ENCODE data around the gene TMC8. TPM values are rescaled to one million over a fixed set of nuclear protein-coding genes. Genes with fewer than 3 reads are reported as not detected.
A peak's percentile ranks its signal among the peaks of the same experiment; 100 is the strongest.
"Not testable (repeated sequence)": the region's sequence is repeated elsewhere in the genome, so short reads cannot be mapped to it uniquely, and the experiment has no call there.

The TMC8 gene, protein sequence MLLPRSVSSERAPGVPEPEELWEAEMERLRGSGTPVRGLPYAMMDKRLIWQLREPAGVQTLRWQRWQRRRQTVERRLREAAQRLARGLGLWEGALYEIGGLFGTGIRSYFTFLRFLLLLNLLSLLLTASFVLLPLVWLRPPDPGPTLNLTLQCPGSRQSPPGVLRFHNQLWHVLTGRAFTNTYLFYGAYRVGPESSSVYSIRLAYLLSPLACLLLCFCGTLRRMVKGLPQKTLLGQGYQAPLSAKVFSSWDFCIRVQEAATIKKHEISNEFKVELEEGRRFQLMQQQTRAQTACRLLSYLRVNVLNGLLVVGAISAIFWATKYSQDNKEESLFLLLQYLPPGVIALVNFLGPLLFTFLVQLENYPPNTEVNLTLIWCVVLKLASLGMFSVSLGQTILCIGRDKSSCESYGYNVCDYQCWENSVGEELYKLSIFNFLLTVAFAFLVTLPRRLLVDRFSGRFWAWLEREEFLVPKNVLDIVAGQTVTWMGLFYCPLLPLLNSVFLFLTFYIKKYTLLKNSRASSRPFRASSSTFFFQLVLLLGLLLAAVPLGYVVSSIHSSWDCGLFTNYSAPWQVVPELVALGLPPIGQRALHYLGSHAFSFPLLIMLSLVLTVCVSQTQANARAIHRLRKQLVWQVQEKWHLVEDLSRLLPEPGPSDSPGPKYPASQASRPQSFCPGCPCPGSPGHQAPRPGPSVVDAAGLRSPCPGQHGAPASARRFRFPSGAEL
- 0.28 and 0.30 TPM in 2 replicates for total RNA-seq (2014; rRNA removed; shearing (Covaris generic))

DNA sequence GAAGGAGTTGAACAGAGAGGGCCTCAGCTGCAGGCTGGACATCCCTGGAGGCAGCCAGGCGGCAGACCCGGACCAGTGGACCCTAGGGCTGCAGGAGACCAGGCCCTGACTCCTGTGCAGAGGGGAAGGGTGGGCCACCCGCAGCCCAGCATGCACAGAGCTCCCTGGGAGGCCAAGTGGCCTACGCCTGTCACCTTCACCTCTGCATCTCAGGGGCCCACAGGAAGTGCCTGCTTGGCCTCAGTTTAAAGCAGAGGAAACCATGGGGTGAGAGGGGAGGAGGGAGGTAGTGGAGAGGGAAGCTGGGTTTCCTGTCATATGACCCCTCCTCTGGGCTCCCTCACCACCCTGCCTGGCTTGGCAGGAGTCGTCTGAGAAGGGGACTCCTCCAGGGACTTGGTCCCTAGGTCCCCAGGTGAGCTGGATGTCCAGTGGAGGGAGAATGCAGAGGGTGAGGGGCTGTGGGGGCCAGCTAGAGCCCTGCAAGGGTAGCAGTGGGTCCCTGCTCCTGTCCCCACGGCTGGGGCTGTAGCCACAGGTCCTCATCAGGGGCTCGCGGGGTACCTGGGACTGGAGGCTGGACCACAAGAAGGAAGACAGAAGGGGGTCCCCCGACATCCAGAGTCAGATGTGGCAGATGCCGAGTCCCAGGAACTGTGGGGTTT, at the start of gene TMC8:
TMC8 (plus strand) TSS at position 335 of the 665 bp plus-strand sequence. CDS start 818 bp downstream, outside the sequence.
- Histone ChIP-seq H3K36me3 (no peaks in the 10 kb centered on the region), H3K9me3 (replicated peaks) (no peaks in the 10 kb centered on the region), H3K27ac (no peak within 1 kb of the TSS), H3K27me3 (no peaks in the 10 kb centered on the region), H3K4me3 (no peak within 1 kb of the TSS), H3K4me1 (peaks cover 23% of the 10 kb centered on the region)
- peak; percentile 45 to 54 for DNase-seq

DNA sequence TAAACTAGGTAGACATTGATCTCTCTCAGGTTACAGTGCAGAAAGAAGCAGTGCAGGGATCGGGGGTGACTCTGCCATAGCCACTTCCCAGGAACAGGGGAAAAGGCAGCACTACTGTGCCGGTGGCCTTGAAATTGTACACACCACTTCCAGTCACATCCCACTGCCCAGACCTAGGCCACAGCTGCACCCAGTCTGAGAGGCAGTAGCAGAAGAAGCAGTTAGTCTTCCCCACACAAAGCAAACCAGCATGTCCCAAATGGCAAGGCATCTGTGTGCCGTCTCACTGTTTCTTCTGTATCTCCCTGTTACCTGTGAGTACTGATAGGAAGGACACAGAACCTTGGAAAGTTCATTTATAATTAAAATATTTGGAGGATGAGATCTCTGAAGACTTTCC, 49.0 kb upstream of the TMC8 start:
- Histone ChIP-seq H3K27ac (no peak overlapping the region), H3K36me3 (peaks cover 20% of the 10 kb centered on the region), H3K27me3 (no peaks in the 10 kb centered on the region), H3K4me3 (no peak overlapping the region), H3K9me3 (replicated peaks) (no peaks in the 10 kb centered on the region), H3K4me1 (no peaks in the 10 kb centered on the region)
- DNase-seq: no peak

DNA sequence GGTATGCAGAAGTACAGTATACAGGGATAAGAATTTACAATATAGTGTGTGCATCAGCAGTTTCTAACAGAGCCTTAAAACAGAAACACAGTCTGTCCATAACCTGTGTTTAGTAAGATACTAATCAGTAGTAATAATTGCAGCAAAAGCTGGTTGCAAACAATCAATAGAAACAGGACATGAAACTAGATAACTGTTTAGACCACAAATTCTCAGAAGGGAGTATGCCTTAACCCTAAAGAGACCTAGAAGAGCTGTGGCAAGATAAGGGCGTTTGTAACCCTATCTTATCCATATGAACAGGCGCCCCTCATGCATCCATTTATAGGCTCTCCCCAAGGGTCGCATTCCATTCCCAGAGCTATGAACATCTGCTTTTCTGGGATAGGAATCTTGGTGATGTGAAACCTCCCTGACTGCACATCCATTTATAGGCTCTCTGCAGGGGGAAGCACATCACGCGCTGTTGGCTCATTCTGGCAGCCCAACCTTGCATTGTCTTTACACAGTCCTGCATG, 48.2 kb upstream of the TMC8 start:
- not testable (repeated sequence) for H3K4me1 ChIP-seq; DNase-seq; H3K9me3 ChIP-seq (replicated peaks); H3K27me3 ChIP-seq; H3K27ac ChIP-seq; H3K4me3 ChIP-seq
- peaks cover 25% of the 10 kb centered on the region for H3K36me3 ChIP-seq

DNA sequence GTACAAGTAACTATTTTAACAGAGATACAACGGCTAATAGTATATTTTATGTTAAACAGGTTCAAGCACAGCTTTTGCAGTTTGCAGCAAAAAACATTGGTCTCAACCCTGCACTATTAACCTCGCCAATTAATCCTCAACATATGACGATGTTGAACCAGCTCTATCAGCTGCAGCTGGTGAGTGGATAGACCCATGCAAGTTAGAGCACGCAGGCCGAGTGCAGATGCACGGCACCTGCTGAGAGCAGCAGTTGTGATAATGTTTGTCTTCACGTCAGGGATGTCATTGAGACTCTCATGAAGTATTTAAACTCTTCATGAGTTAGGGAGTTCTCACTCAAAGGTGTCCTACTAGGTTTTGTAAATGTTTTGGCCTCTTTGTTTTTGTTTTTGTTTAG, 47.6 kb upstream of the TMC8 start:
- no peak overlapping the region for H3K27ac ChIP-seq
- H3K27me3 ChIP-seq: no peaks in the 10 kb centered on the region
- peaks cover 29% of the 10 kb centered on the region for H3K36me3 ChIP-seq
- H3K4me3 ChIP-seq: no peak overlapping the region
- H3K4me1 ChIP-seq: no peaks in the 10 kb centered on the region
- H3K9me3 ChIP-seq (replicated peaks): no peaks in the 10 kb centered on the region
- DNase-seq: no peak

DNA sequence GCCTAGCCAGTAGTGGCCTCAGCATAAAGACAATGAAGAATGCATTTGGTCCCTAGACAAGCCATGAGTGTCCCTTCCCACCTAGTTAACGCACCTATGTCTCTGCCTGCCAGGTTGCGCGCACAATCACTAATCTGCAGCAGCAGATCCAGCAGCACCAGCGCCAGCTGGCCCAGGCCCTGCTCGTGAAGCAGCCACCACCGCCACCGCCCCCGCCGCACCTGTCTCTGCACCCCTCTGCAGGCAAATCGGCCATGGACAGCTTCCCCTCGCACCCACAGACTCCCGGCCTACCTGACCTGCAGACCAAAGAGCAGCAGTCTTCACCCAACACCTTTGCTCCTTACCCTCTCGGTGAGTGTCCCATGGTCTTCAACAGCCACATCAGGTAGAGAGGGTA, 43.8 kb upstream of the TMC8 start:
- no peaks in the 10 kb centered on the region for H3K9me3 ChIP-seq (replicated peaks)
- H3K27ac ChIP-seq: no peak overlapping the region
- no peaks in the 10 kb centered on the region for H3K27me3 ChIP-seq
- H3K36me3 ChIP-seq: peaks cover 24% of the 10 kb centered on the region
- no peak for DNase-seq
- no peaks in the 10 kb centered on the region for H3K4me1 ChIP-seq
- no peak overlapping the region for H3K4me3 ChIP-seq

DNA sequence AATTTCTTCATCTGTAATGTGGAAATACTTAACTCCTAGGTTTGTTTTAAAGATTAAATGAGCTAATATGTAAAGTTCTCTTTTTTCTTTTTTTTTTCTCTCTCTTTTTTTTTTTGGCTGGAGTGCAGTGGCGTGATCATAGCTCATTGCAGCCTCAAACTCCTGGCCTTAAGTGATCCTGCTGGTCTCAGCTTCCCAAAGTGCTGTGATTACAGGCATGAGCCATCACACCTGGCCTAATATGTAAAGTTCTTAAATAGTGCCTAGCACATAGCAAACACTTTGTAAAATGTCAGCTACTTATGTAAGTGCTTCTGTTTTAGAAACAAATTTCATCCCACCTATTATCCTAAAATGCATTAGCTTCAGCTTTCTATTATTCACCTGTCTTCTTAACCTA, 42.0 kb upstream of the TMC8 start:
- no peak overlapping the region for H3K4me3 ChIP-seq
- no peak for DNase-seq
- H3K27ac ChIP-seq: no peak overlapping the region
- H3K9me3 ChIP-seq (replicated peaks): no peaks in the 10 kb centered on the region
- peaks cover 39% of the 10 kb centered on the region for H3K36me3 ChIP-seq
- no peaks in the 10 kb centered on the region for H3K27me3 ChIP-seq
- H3K4me1 ChIP-seq: no peaks in the 10 kb centered on the region

DNA sequence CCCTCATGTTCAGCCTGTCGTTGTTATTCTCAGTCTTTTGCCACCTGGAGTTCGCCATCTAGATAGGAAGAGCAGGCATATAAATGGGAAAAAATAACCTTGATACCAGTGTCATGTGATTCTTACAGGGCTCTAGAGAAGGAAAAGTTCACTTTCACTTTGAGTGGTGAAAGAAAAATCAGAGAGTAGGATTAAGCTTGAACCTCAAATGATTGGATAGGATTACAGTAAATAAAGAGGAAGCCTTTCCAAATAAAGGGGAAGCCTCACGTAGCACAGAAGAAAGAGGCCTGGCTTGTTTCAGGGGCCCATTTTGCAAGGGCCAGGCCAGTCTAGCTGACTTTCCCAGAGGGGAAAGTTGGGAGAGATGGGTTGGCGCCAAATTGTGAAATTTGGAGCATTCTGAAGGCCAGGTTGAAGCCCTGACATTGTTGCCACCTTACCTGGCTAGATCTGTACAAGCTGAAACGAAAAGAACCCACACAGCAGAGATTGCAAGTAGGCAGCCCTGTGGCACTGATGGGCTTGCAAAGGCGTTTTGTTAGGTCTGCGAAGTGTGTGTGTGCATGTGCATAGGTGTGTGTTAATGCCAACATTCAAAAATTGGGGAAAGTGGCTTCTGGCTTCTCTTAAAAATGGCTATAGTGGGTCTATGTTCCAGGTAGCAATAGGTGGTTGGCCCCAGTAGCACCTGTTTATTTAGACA, 40.8 kb upstream of the TMC8 start:
- no peak overlapping the region for H3K4me3 ChIP-seq
- no peaks in the 10 kb centered on the region for H3K9me3 ChIP-seq (replicated peaks)
- no peak for DNase-seq
- H3K36me3 ChIP-seq: peaks cover 49% of the 10 kb centered on the region
- no peaks in the 10 kb centered on the region for H3K4me1 ChIP-seq
- no peaks in the 10 kb centered on the region for H3K27me3 ChIP-seq
- no peak overlapping the region for H3K27ac ChIP-seq

DNA sequence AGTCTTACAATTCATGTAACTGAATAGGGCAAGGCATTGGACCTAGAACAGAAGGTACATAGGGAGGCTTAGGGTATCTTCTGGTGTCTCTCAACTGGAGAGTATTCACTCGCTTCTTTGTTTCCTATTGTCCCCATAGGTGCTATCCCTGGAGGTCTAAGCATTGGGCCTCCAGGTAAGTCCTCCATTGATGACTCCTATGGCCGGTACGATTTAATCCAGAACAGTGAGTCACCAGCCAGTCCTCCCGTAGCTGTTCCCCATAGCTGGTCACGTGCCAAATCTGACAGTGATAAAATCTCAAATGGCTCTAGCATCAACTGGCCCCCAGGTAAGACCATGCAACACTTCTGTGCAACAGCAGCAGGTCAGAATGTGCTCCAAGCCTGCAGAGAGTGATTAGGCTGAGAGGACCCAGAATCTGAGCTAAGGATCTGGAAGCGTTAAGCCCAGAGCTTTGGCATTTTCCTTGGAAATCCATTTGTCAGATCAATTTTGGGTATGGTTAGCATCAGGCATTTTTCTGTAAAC, 37.7 kb upstream of the TMC8 start:
- no peaks in the 10 kb centered on the region for H3K4me1 ChIP-seq
- no peak overlapping the region for H3K27ac ChIP-seq
- no peak for DNase-seq
- H3K27me3 ChIP-seq: no peaks in the 10 kb centered on the region
- H3K9me3 ChIP-seq (replicated peaks): no peaks in the 10 kb centered on the region
- H3K4me3 ChIP-seq: no peak overlapping the region
- peaks cover 45% of the 10 kb centered on the region for H3K36me3 ChIP-seq

DNA sequence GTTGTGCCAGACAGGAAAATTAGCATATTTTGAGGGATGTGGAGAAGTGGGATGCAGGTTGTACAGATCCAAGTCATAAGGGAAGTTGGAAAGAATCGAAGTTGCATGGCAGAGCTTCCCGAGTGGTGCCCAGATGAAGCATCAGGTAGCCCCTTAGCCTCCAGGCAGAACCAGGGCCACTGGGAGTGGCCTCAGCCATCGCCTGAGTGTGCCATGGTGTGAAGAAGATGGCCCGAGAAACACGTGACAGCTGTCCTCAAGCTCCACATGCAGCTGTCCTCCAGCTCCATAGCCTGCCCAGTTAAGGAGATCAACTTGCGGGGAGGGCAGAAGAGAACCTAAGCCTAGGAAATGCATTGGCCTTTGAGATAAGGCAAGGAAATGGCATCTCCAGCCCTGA, 35.5 kb upstream of the TMC8 start:
- H3K4me1 ChIP-seq: no peaks in the 10 kb centered on the region
- no peak overlapping the region for H3K4me3 ChIP-seq
- peak in 1 of 2 experiments; percentile 40 for DNase-seq
- H3K27ac ChIP-seq: no peak overlapping the region
- H3K27me3 ChIP-seq: no peaks in the 10 kb centered on the region
- peaks cover 60% of the 10 kb centered on the region for H3K36me3 ChIP-seq
- no peaks in the 10 kb centered on the region for H3K9me3 ChIP-seq (replicated peaks)

DNA sequence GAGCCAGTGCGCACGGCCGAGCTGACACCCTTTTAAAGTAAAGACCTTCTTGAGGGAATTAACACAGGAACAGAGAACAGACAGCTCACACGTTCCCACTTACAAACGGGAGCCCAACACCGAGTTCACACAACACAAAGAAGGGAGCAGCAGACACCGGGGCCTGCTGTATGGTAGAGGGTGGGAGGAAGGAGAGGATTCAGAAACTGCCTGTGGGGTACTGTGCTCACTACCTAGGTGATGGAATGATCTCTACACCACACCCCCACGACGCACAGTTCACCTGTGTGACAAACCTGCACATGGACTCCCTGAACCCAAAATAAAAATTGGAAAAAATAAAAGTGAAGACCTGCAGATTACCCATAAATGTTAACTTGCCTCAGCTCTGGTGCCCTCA, 34.5 kb upstream of the TMC8 start:
- H3K4me3 ChIP-seq: no peak overlapping the region
- no peaks in the 10 kb centered on the region for H3K4me1 ChIP-seq
- no peak for DNase-seq
- 0 out of 2 replicates have a peak, but pooled peaks cover 2% of the 10 kb centered on the region for H3K9me3 ChIP-seq (replicated peaks)
- no peaks in the 10 kb centered on the region for H3K27me3 ChIP-seq
- peaks cover 63% of the 10 kb centered on the region for H3K36me3 ChIP-seq
- H3K27ac ChIP-seq: no peak overlapping the region

DNA sequence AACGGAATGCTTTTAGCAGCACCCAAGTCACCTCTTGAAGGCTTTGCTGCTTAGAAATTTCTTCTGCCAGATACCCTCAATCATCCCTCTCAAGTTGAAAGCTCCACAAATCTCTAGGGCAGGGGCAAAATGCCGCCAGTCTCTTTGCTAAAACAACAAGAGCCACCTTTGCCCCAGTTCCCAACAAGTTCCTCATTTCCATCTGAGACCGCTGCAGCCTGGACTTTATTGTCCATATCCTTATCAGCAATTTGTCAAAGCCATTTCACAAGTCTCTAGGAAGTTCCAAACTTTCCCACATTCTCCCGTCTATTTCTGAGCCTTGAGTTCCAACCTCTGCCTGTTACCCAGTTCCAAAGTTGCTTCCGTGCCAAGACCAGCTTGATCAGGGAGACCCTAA, 29.5 kb upstream of the TMC8 start:
- 0 out of 2 replicates have a peak, but pooled peaks cover 5% of the 10 kb centered on the region for H3K9me3 ChIP-seq (replicated peaks)
- H3K4me3 ChIP-seq: no peak overlapping the region
- no peak overlapping the region for H3K27ac ChIP-seq
- H3K4me1 ChIP-seq: 0 out of 2 replicates have a peak, but pooled peaks cover 2% of the 10 kb centered on the region
- DNase-seq: no peak
- H3K36me3 ChIP-seq: peaks cover 40% of the 10 kb centered on the region
- no peaks in the 10 kb centered on the region for H3K27me3 ChIP-seq

DNA sequence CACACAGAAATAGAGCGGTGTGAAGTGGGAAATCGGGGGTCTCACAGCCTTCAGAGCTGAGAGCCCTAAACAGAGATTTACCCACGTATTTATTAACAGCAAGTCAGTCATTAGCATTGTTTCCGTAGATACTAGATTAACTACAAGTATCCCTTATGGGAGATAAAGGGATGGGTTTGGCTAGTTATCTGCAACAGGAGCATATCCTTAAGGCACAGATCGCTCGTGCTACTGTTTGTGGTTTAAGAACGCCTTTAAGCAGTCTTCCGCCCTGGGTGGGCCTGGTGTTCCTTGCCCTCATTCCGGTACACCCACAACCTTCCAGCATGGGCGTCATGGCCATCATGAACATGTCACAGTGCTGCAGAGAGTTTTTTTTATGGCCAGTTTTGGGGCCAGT, 29.0 kb upstream of the TMC8 start:
- 0 out of 2 replicates have a peak, but pooled peaks cover 2% of the 10 kb centered on the region for H3K4me1 ChIP-seq
- no peaks in the 10 kb centered on the region for H3K27me3 ChIP-seq
- DNase-seq: no peak
- H3K27ac ChIP-seq: no peak overlapping the region
- 0 out of 2 replicates have a peak, but pooled peaks cover 5% of the 10 kb centered on the region for H3K9me3 ChIP-seq (replicated peaks)
- no peak overlapping the region for H3K4me3 ChIP-seq
- H3K36me3 ChIP-seq: peaks cover 38% of the 10 kb centered on the region

DNA sequence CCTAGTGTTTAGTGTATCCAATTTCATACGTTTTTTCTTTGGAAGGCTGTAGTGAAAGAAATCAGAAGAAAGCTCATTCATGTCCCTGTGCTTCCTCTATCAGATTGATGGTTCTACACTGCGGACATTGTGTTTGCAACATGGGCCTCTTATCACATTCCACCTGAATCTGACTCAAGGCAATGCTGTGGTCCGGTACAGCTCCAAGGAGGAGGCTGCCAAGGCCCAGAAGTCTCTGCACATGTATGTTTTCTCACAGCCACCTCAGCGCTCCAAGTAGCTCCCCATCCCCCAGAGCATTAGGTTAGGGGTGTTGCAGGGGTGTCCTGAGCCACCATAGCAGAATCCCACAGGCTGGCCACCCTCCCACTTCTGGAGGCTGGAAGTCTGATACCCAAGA, 27.3 kb upstream of the TMC8 start:
- Histone ChIP-seq H3K9me3 (replicated peaks) (0 out of 2 replicates have a peak, but pooled peaks cover 5% of the 10 kb centered on the region), H3K27ac (no peak overlapping the region), H3K36me3 (peaks cover 31% of the 10 kb centered on the region), H3K27me3 (no peaks in the 10 kb centered on the region), H3K4me1 (0 out of 2 replicates have a peak, but pooled peaks cover 2% of the 10 kb centered on the region), H3K4me3 (no peak overlapping the region)
- DNase-seq: no peak

DNA sequence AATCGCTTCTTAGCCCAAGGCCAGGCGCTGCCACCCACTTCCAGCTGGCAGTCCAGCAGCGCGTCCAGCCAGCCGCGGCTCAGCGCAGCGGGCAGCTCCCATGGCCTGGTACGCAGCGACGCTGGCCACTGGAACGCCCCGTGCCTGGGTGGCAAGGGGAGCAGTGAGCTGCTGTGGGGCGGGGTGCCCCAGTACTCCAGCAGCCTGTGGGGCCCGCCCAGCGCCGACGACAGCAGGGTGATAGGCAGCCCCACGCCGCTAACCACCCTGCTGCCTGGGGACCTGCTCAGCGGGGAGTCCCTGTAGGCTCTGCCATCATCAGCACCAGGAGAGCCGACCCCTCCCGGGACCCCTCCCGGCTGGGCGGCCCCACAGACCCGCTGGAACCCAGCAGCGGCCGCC, 26.0 kb upstream of the TMC8 start:
- Histone ChIP-seq H3K27ac (no peak overlapping the region), H3K4me3 (no peak overlapping the region), H3K4me1 (0 out of 2 replicates have a peak, but pooled peaks cover 2% of the 10 kb centered on the region), H3K27me3 (no peaks in the 10 kb centered on the region), H3K9me3 (replicated peaks) (0 out of 2 replicates have a peak, but pooled peaks cover 5% of the 10 kb centered on the region), H3K36me3 (peaks cover 19% of the 10 kb centered on the region)
- no peak for DNase-seq

All from SJCRH30 (cell line).